ENCODE data around the gene SPATS2. TPM values are rescaled to one million over a fixed set of nuclear protein-coding genes. Genes with fewer than 3 reads are reported as not detected.

The SPATS2 gene
- total RNA-seq, 2 donors from 2014 or later: 12.1 to 14.8 TPM

DNA sequence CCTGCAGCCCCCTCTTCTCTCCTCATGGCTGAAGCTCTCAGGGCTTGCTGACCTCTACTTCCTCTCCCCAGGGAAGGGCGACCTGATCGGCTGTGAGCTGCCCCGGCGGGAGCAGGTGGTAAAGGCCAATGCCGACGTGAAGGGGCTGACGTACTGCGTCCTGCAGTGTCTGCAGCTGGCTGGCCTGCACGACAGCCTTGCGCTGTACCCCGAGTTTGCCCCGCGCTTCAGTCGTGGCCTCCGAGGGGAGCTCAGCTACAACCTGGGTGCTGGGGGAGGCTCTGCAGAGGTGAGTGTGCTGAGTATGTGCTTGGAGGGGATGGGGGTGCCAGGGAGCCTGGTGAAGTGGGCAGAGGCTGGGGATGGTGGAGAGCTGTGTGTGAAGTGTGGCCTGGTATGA is 187.0 kb downstream of the SPATS2 start:
- intact Hi-C loops (cut with DNase I): no loop called here
- peak; percentile 78 for DNase-seq (ENCODE audit: low spot score)

DNA sequence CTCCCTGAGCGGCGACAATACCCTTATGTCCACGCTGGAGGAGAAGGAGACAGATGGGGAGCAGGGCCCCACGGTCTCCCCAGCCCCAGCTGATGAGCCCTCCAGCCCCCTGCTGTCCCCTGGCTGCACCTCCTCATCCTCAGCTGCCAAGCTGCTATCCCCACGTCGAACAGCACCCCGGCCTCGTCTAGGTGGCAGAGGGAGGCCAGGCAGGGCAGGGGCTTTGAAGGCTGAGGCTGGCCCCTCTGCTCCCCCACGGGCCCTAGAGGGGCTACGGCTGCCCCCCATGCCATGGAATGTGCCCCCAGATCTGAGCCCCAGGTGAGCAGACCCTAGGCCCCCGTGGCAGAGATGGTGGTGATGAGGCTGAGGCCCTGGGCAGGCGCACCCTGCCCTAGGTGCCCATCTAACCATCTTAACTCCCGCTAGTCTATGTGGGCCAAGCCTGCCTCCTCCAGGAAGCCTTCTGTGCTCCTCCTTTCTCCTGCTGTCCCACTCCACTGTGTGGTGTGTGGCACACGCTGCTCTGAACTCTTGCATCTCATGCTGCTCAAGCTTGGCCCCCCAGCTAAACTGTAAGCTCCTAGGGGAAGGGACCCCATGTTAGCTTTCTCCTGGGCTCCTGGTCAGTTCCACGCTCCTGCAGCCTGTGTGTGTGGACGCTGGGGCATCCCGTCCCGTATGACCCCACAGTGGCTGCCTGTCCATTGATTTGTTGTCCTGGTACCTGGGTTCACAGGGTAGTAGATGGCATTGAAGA is 188.5 kb downstream of the SPATS2 start:
- intact Hi-C loops (cut with DNase I): no loop called here
- DNase-seq (ENCODE audit: low spot score): peak; percentile 80

DNA sequence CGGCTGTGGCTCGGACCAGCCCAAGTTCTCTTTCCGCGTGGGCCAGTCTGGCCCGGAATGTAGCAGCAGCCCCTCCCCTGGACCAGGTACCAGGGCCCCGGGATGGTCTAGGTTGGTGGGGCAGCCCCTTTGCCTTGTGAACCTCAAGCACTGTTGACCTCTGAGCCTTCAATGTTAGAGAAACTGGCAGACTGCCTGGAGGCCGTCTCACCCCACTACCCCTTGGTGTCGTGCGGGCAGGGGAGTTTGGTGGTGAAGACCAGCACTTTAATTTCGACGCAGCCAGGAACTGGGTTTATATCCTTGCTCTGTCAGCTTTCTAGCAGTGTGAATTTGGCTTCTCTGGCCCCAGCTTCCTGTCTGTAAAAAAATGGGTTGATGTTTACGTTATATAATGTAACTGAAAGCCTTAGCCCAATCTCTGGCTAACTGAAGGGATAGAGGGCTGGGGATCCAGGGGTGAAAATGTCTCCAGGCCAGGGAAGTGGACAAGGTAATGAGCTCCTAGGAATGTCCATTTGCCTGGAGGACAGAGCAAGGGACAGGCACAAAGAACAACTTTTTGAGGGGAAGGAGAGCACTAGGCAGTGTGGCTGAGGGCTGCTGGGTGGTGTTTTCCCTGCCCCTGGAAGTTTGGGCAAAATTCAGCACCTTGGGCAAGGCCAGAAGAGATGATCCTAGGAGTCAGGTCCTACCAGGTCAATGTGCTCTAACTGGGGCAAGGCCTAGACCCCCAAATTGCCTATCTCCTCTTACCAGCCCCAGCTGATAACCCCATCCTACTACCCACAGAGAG is 189.3 kb downstream of the SPATS2 start:
- no peak for DNase-seq (ENCODE audit: low spot score)

DNA sequence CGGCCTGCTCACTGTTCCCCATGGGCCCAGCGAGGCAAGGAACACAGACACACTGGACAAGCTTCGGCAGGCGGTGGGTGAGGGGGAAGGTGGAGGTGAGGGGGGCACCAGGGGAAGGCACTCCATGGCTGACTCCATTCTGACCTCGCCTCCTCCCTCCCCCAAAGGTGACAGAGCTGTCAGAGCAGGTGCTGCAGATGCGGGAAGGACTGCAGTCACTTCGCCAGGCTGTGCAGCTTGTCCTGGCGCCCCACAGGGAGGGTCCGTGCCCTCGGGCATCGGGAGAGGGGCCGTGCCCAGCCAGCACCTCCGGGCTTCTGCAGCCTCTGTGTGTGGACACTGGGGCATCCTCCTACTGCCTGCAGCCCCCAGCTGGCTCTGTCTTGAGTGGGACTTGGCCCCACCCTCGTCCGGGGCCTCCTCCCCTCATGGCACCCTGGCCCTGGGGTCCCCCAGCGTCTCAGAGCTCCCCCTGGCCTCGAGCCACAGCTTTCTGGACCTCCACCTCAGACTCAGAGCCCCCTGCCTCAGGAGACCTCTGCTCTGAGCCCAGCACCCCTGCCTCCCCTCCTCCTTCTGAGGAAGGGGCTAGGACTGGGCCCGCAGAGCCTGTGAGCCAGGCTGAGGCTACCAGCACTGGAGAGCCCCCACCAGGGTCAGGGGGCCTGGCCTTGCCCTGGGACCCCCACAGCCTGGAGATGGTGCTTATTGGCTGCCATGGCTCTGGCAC is 190.1 kb downstream of the SPATS2 start:
- intact Hi-C loops (cut with DNase I): no loop called here
- DNase-seq (ENCODE audit: low spot score): peak; percentile 69

More for the DNA sequence above, 189.3 kb downstream of the SPATS2 start:
- intact Hi-C loops (cut with DNase I): no loop called here

DNA sequence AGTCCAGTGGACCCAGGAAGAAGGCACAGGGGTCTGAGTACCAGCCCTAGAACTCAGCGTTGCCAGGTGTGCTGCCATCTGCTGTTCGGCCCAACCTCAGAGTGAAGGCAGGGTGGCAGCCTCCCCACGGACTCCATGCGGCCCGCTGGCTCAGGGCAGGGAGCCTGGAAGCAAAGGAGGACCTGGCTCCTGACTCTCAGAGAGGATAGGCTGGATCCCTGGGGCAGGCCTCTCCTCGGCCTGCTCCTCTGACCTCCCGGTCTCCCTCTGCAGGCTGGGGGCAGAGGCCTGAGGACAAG is 190.6 kb downstream of the SPATS2 start:
- intact Hi-C loops (cut with DNase I): no loop called here
- DNase-seq (ENCODE audit: low spot score): peak; percentile 64

DNA sequence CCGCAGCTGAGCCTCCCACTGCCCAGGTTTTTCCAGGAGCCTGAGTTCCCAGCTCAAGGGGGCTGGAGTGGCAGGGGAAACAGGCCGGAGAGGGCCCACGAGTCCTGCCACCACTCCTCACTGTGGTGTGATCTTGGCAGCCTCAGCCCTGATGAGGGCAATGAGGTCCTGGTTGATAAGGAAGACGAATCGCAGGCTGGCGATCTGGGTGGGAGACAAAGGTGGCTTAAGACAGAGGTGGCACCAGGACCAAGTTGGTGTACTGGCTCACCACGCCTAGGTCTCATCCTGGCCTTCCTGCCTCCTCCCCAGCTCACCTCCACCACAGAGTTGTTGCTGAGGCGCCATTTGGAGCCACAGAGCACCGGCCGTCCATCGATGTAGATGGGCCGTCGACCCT is 191.3 kb downstream of the SPATS2 start:
- peak; percentile 52 for DNase-seq (ENCODE audit: low spot score)
- intact Hi-C loops (cut with DNase I): no loop called here

DNA sequence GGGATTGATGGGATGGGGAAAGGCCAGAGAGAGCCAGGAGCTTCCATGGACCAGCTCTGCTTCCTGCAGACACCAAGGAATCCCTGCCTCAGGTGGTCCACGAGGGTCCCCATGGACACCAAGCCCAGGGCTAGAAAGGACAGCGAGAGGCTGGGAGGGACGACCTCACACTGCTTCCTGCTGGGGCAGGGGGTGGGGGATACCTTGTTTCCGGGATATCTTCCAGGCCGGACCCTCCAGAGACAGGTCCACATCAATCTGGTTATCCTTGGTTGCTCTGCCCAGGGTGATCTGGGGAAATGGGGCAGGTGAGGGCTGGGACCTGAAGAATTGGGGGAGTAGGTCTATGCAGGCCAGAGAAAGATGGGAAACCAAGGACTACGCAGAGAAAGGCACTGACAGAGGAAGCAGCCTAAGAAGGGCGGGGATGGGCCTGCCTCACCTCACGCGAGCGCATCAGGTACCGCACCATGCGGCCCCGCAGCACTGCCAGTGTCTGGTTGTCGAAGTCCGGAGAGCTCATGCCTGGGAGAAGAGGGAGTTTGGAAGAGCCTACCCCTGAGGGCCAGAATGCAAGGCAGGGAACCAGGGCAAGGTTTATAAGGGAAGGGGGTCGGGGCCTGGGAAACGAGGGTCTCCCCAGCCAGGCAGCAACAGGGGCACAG is 191.9 kb downstream of the SPATS2 start:
- peak; percentile 56 for DNase-seq (ENCODE audit: low spot score)
- intact Hi-C loops (cut with DNase I): no loop called here

DNA sequence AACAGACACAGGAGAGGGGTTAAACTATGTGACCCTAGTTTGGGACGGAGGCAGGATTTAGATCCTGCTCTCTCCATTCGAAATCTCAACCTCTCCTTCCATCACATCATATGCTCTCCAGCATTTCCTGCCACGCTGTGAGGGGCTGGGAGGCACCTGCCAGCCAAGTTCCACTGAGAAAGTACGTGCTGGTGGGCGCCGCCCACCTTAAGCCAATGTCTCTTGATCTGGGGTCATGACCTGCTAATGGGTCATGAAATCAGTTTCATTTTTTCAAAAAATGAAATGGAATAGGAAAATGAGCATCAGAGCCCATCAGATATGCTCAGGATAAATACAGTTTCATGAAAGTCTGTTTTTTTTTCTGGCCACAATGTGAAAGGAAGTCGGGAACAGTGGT is 193.4 kb downstream of the SPATS2 start:
- intact Hi-C loops (cut with DNase I): no loop called here
- DNase-seq (ENCODE audit: low spot score): no peak

DNA sequence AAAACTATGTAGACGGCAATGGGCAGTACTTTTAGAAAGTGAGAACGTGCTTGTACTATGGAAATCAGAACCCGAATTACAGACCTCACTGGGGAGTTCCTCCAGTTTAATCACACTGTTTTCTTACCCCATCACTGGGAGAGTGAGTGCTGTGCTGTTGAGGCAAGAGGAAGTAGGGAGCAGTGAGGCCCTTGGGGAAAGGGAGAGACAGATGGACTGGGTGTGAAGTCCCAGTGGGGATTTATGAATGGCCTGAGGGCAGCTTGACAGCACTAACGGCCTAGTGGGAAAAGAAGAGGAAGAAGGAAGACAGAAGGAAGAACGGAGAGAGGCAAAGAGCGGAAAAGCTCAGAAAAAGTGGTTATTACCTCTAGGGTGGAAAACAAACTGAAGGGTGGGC is 195.0 kb downstream of the SPATS2 start:
- intact Hi-C loops (cut with DNase I): no loop called here
- DNase-seq (ENCODE audit: low spot score): no peak

DNA sequence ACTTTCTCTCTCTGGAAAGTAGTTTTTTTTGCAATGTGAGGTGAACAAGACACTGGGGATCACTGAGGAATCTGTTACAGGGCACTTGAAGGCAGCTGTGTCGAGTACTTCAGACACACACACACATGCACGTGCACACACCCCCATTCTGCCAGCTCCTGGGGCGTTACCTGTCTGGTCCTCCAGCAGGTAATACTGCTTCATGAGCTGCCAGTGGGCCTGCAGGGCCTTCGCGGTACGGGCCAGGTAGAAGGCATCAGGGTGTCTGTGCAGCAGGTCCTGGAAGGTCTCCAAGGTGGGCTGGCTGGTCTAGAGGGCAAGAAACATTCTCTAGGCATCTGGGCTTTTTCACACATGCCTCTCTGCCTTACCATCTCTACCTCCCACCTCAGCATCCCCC is 195.6 kb downstream of the SPATS2 start:
- intact Hi-C loops (cut with DNase I): no loop called here
- DNase-seq (ENCODE audit: low spot score): peak; percentile 62

DNA sequence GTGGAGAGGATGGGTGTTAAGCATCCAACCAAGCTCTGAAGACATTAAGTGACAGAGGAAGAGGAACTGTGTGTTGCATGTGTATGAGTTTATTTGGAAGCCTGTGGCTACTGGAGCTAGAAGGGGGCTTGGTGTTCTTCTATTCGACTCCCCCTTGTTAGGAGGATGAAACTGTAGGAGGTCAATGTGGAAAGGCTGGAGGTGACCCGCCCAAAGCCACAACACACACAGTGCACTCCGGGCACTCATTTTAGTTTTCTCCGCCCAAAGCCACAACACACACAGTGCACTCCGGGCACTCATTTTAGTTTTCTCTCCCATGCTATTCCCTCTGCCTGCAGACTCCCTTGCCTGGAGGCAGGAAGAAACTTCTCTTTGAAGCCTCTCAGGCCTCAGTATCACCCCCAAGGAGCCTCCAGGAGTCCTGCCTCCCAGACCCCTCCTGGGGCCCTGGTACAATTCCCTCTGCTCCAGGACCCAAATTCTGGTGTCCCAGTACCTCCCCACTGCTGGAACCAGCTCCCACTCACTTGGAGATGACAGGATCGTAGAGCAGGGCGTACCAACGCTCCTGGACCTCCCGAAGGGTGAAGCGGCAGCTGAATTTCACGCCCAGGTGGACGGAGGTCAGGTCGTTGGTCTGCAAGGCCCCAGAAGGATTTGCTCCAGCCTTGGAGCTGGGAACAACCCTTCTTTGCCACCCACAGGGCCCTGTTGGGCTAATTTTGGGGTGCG is 196.9 kb downstream of the SPATS2 start:
- intact Hi-C loops (cut with DNase I): no loop called here
- no peak for DNase-seq (ENCODE audit: low spot score)

DNA sequence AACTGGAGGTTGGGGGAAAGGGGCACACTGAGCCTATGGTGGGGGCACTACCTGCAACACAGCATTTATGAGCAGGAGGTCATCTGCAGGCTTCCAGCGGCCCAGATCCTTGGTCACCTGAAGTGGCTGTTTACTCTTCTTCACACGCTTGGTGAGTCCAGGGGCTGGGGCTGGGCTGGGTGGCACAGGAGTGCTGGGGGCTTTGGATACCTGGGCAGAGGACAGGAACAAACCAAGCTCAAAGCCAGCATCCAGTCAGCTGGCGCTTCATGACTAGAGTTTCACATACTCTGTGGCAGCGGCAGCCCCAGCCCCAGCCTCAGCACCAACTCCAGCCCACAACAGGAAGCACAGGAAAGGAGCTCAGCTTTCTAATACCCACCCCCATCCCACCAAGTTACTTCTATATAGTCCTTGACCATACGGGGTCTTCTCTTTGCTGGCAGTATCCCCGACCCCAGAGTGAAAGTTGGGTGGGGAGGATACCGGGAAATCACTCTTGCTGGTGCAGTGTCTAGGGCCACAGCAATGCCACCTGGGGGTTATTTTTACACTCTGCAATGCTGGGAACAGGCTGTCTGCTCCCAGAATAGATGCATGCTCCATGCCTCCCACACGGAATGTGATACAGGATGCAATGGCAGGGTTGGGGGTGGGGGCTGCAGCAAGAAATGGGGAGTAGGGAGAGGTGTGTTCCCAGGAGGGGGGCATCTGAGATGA is 197.6 kb downstream of the SPATS2 start:
- intact Hi-C loops (cut with DNase I): no loop called here
- DNase-seq (ENCODE audit: low spot score): peak; percentile 58

DNA sequence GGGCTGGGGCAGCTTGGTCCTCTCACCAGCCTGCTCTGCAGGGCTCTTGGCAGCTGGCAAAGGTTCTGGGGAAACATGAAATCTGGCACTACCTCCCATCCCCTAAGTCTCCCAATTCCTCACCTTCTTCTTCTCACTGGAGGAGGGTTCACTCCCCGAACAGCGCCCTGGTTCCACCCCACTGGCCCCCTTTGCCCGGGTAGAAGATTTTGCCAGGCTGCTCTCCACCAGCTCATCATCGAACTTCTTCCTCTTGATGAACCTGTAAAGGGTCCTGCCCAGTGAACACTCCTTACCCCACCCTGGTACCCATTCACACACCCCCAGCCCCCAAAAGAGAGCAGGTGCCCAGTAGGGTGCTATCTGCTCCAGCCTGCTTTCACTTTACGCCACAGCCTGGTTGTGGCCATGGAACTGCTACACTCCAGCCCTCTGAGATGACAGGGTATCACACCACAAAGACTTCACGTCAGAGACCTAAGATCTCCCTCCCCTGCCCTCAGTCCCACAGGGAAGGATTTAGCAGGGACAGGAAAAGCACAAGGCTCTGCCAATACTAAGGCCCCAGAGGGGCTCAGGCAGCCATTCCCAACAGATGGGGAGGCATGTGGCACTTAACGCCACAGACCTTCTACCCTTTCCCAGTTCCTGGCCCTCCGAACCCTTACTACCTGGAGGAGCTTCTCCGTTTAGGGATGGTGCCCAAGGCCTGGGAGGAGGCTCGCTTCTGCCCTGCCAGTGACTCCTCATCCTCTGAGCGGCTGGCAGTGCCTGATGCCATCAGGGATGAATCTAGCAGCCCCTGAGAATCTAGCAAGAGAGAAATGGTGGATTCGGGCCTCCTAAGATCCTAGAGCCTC is 198.4 kb downstream of the SPATS2 start:
- intact Hi-C loops (cut with DNase I): no loop called here
- peak; percentile 60 for DNase-seq (ENCODE audit: low spot score)

DNA sequence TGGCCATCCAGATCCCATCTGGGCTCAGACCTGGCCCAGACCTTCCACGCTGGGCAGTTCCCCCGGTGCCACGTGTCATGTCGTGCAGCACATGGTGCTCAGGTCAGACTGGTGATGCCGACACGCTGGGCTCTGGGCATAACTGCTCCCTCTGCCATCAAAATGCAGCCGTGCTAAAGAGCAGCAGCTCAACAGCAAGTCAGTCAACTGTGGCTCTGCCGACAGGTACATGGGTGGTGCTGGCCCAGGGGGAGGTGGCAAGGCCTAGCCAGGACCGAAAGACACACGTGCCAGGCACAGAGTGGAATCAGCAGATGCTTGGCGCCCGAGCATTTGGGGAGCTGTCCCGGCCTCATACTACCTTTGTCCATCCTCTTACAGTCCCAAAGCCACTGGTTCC is 199.1 kb downstream of the SPATS2 start:
- intact Hi-C loops (cut with DNase I): no loop called here
- DNase-seq (ENCODE audit: low spot score): peak; percentile 35

DNA sequence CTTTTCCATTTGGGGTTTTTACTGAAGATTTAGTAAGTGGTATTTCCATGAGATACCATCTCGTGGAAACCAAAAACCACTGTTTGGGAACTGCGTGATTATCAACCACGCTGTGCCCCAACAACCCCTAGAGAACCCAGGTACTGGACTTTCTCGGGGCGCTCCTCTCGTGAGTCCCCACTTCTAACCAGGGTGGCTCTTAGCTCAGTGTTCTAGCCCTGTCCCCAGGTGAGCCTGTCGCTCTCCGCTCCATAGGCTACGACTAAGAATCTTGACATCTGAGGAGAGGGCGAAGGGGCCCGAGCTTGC is 200.0 kb downstream of the SPATS2 start:
- intact Hi-C loops (cut with DNase I): no loop called here
- DNase-seq (ENCODE audit: low spot score): no peak

DNA sequence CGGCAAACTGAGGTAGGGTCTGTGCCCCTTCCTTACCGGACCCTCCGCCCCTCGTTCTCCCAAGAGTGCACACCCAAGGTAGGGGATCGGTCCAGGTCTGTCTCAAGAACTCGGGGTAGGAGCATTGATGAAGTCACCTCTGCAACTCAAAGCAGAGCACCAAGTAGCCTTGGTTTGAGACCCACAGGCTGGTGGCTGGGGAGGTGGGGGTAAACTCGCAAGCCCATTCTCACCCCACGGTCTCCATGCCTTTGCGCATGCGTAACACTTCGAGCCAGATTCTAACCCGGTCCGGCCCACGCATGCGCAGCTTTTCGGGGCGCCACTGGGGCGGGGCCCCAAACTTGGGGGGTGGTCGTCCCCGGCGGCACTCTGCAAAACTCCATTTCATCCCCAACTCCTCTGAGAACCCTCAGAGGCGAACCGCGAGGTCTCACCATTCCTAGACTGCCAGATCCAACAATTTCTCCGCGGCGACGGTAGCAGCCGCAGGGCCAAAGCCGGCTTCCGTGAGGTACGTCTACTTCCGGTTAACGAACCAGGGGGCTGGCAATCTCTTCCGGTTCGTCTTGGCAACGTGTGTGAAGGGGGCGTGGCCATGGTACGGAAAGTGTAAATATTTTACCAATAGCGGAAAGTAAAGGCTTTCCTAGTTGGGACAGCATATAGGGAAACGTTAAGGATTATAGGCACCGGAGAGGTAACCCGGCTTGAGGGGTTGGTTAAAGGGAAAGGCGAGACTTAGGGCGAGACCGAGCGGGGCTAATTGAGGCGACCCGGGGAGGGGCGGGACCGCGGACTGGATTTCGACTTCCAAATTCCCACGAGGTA is 200.6 kb downstream of the SPATS2 start, which contains the start of gene MCRS1:
Gene MCRS1, minus strand, starts transcription at position 532 of the 831 bp plus-strand sequence. CDS start 1,411 bp downstream, outside the sequence.
- intact Hi-C loops (cut with DNase I): no loop called here
- peak; percentile 94 for DNase-seq (ENCODE audit: low spot score)

All from posterior vena cava (tissue), 2 donors.